K562 (cell line): ENCODE measurements around the gene CFAP58. TPM values are rescaled to one million over a fixed set of nuclear protein-coding genes. Genes with fewer than 3 reads are reported as not detected.

Experiments
- C11orf30 ChIP-seq: fragments of 450-650 bp; IDR thresholded peaks from 2 replicates; pipeline ENCODE4 v1.6.1; 2016; ENCODE audit warnings: low read depth, mild to moderate bottlenecking
- CREB1 ChIP-seq, 2 experiments: sonication (generic) in 1 of 2; formaldehyde crosslinking in 1 of 2; IDR thresholded peaks; 2 replicates each; pipeline versions ENCODE4 v1.6.1 to v1.8.0; 2012 to 2022; ENCODE audit warnings: inconsistent platforms in 1 of 2, mild to moderate bottlenecking in 1 of 2, missing genetic modification reagents in 1 of 2, moderate library complexity in 1 of 2
- CTBP1 ChIP-seq: fragments of 450-650 bp; IDR thresholded peaks from 2 replicates; pipeline ENCODE4 v1.6.1; 2016; ENCODE audit warnings: borderline replicate concordance
- CXXC5 ChIP-seq: fragments of 250-450 bp; sonication (Bioruptor Pico); IDR thresholded peaks from 2 replicates; pipeline ENCODE4 v1.8.0; 2022; ENCODE audit warnings: inconsistent platforms, mild to moderate bottlenecking, moderate library complexity
- ESRRA ChIP-seq: fragments of 450-650 bp; IDR thresholded peaks from 2 replicates; pipeline ENCODE4 v1.6.1; 2014; ENCODE audit warnings: low read depth, mild to moderate bottlenecking, moderate library complexity, borderline replicate concordance
- FOS ChIP-seq: IDR thresholded peaks from 3 replicates; pipeline ENCODE4 v1.6.1; 2011; ENCODE audit not compliant: insufficient read length; ENCODE audit errors: extremely low read depth
- FOXK2 ChIP-seq, 2 experiments: fragments of 450-650 bp; IDR thresholded peaks in 1 of 2; conservative IDR thresholded peaks in 1 of 2; 2 replicates each; pipeline ENCODE4 v1.6.1; 2016; ENCODE audit warnings: low read depth in 2 of 2, mild to moderate bottlenecking in 1 of 2
- GTF2A2 ChIP-seq: IDR thresholded peaks from 2 replicates; pipeline ENCODE4 v1.6.1; 2016; ENCODE audit warnings: mild to moderate bottlenecking, missing genetic modification characterization, missing compliant biosample characterization
- HCFC1 ChIP-seq: IDR thresholded peaks from 2 replicates; pipeline ENCODE4 v1.6.1; 2012; ENCODE audit warnings: low read depth, low read length, improper control_type of control experiment
- HDAC3 ChIP-seq: fragments of 450-650 bp; IDR thresholded peaks from 2 replicates; pipeline ENCODE4 v1.6.1; 2018; ENCODE audit warnings: borderline replicate concordance, mild to moderate bottlenecking, moderate library complexity; ENCODE audit not compliant: partially characterized antibody
- ILK ChIP-seq: fragments of 450-650 bp; IDR thresholded peaks from 2 replicates; pipeline ENCODE4 v1.6.1; 2016; ENCODE audit warnings: missing genetic modification characterization, low read depth, mild to moderate bottlenecking, missing compliant biosample characterization, moderate library complexity, borderline replicate concordance
- IRF2 ChIP-seq: sonication (generic); formaldehyde crosslinking; IDR thresholded peaks from 2 replicates; pipeline ENCODE4 v1.8.1; 2022; ENCODE audit warnings: mild to moderate bottlenecking, missing genetic modification reagents
- KAT7 ChIP-seq: sonication (generic); formaldehyde crosslinking; IDR thresholded peaks from 2 replicates; pipeline ENCODE4 v1.8.0; 2022; ENCODE audit warnings: missing genetic modification reagents, mild to moderate bottlenecking, borderline replicate concordance
- MCM5 ChIP-seq: fragments of 450-650 bp; IDR thresholded peaks from 2 replicates; pipeline ENCODE4 v1.6.1; 2016; ENCODE audit warnings: low read depth
- MTA1 ChIP-seq: fragments of 450-650 bp; IDR thresholded peaks from 2 replicates; pipeline ENCODE4 v1.6.1; 2017; ENCODE audit warnings: borderline replicate concordance
- MTA3 ChIP-seq: fragments of 450-650 bp; formaldehyde crosslinking; IDR thresholded peaks from 2 replicates; pipeline ENCODE4 v1.6.1; 2017; ENCODE audit warnings: mild to moderate bottlenecking, borderline replicate concordance
- PHF20 ChIP-seq: fragments of 450-650 bp; IDR thresholded peaks from 2 replicates; pipeline ENCODE4 v1.6.1; 2018; ENCODE audit not compliant: partially characterized antibody
- PYGO2 ChIP-seq: fragments of 450-650 bp; IDR thresholded peaks from 2 replicates; pipeline ENCODE4 v1.6.1; 2016; ENCODE audit warnings: mild to moderate bottlenecking, missing genetic modification characterization, moderate library complexity, missing compliant biosample characterization
- SMARCE1 ChIP-seq: fragments of 450-650 bp; IDR thresholded peaks from 2 replicates; pipeline ENCODE4 v1.7.1; 2016; ENCODE audit warnings: mild to moderate bottlenecking
- SP1 ChIP-seq: sonication (generic); formaldehyde crosslinking; IDR thresholded peaks from 2 replicates; pipeline ENCODE4 v1.8.1; 2022; ENCODE audit warnings: mild to moderate bottlenecking, missing genetic modification reagents
- TCF3 ChIP-seq: sonication (generic); formaldehyde crosslinking; IDR thresholded peaks from 2 replicates; pipeline ENCODE4 v1.4.0; 2020; ENCODE audit warnings: mild to moderate bottlenecking, missing genetic modification reagents
- TRIM28 ChIP-seq: fragments of 450-650 bp; IDR thresholded peaks from 2 replicates; pipeline ENCODE4 v1.6.1; 2017
- ZBTB17 ChIP-seq: fragments of 450-650 bp; formaldehyde crosslinking; IDR thresholded peaks from 2 replicates; pipeline ENCODE4 v1.4.0; 2020; ENCODE audit warnings: mild to moderate bottlenecking
- ZNF707 ChIP-seq: fragments of 250-450 bp; sonication (Bioruptor Pico); conservative IDR thresholded peaks from 2 replicates; pipeline ENCODE4 v1.8.0; 2022; ENCODE audit warnings: inconsistent platforms, mild to moderate bottlenecking, moderate library complexity
- ZNF780A ChIP-seq: fragments of 250-450 bp; sonication (Bioruptor Pico); IDR thresholded peaks from 2 replicates; pipeline ENCODE4 v1.5.0; 2021; ENCODE audit warnings: mild to moderate bottlenecking
- polyA plus RNA-seq, 8 experiments: library from polyadenylated mRNA; depleted of rRNA in 4 of 8; stranded (reverse) in 5 of 8; unstranded in 3 of 8; fragments of >200 nt; fragmentation: Nextera tagmentation in 2 of 8; fragmentation: Illumina TruSeq in 1 of 8; extraction: Ambion mirVana in 2 of 8; extraction: Trizol in 1 of 8; gene quantifications; 2 replicates each; pipeline versions ENCODE4 v1.2.1 to v1.2.3, GENCODE V29; 2011 to 2014; ENCODE audit warnings: inconsistent platforms in 1 of 8, missing spikeins in 1 of 8
- total RNA-seq, 7 experiments: library from RNA; depleted of rRNA in 6 of 7; stranded (reverse); fragments of >200 nt in 6 of 7; fragmentation: Illumina TruSeq in 2 of 7; extraction: Trizol in 2 of 7; gene quantifications; 2 replicates each; pipeline versions ENCODE4 v1.2.1 to v1.2.3, GENCODE V29; 2011 to 2021; ENCODE audit warnings: low replicate concordance in 1 of 7
- TF ChIP-seq, protein P1 (sequence below), 2 experiments: fragments of 450-650 bp; IDR thresholded peaks; 2 replicates each; pipeline ENCODE4 v1.6.1; 2016
- TF ChIP-seq, protein P2 (sequence below): IDR thresholded peaks from 2 replicates; pipeline ENCODE4 v1.6.1; 2012; ENCODE audit warnings: low read depth, low read length, improper control_type of control experiment, borderline replicate concordance
- TF ChIP-seq, protein P3 (sequence below): fragments of 250-450 bp; sonication (Bioruptor Pico); IDR thresholded peaks from 2 replicates; pipeline ENCODE4 v1.8.0; 2022; ENCODE audit warnings: inconsistent platforms, mild to moderate bottlenecking, moderate library complexity, borderline replicate concordance

CFAP58 gene
- total and polyA plus RNA-seq, 9 of the 15 experiments (the other 6 are each of a cell fraction or from before 2014, with no cell fraction given), result 0.08 to 2.0 (median 0.71) TPM

DNA sequence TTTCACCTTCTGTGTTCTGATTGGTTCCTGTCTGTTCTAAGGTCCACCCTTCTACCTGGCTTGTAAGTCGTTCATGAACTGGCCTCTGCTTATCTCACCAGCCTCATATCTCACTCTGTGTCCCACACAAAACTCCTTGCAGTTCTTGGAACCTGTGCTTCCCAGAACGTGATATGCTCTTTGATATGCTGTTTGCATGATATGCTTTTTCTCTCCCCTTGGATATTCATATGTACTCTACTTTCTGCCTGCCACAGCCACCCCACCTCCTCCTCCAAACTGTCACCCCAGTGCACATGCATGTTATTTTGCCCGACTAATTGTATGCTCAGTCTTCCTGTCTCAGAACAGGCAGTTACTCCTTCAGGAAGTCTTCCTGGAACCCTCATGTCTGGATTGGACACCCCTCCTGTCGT lies 13.5 kb upstream of the CFAP58 start (continued):
- TF ChIP-seq, protein P1, sequence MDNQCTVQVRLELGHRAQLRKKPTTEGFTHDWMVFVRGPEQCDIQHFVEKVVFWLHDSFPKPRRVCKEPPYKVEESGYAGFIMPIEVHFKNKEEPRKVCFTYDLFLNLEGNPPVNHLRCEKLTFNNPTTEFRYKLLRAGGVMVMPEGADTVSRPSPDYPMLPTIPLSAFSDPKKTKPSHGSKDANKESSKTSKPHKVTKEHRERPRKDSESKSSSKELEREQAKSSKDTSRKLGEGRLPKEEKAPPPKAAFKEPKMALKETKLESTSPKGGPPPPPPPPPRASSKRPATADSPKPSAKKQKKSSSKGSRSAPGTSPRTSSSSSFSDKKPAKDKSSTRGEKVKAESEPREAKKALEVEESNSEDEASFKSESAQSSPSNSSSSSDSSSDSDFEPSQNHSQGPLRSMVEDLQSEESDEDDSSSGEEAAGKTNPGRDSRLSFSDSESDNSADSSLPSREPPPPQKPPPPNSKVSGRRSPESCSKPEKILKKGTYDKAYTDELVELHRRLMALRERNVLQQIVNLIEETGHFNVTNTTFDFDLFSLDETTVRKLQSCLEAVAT (IDR thresholded peaks at IDR 0.05), result peak in 1 of 2 experiments; percentile 18; a peak in 1 of 4 replicates
- TF ChIP-seq KAT7 (no peak), ILK (tag) (no peak), MTA1 (no peak), CXXC5 (CRISPR knock-in tag) (peak; percentile 54; the same call in 1 of the 2 replicates), HCFC1 (no peak), FOS (no peak), FOXK2 (conservative IDR thresholded peaks at IDR 0.05 in 1 of 2, IDR thresholded peaks at IDR 0.05 in 1 of 2; ENCODE audit: low read depth in 2 of 2) (0 out of 4 replicates have a peak, but pooled peaks of 1 of the 2 experiments have one; percentile 14), ZNF780A (CRISPR knock-in tag) (no peak), ESRRA (no peak), MTA3 (no peak), ZNF707 (CRISPR knock-in tag) (no peak), MCM5 (no peak), GTF2A2 (no peak), HDAC3 (peak; percentile 41), TRIM28 (no peak), CTBP1 (peak; percentile 58; the same call in 1 of the 2 replicates), CREB1 (IDR thresholded peaks at IDR 0.05) (0 out of 2 replicates have a peak, but pooled peaks have one; percentile 28), CREB1 (CRISPR knock-in tag; IDR thresholded peaks at IDR 0.05) (no peak), ZBTB17 (CRISPR knock-in tag) (no peak), C11orf30 (peak; percentile 44; the same call in 1 of the 2 replicates), IRF2 (CRISPR knock-in tag) (no peak), PHF20 (peak; percentile 77), PYGO2 (tag) (no peak), SMARCE1 (peak; percentile 80), SP1 (CRISPR knock-in tag) (no peak), TCF3 (CRISPR knock-in tag) (peak; percentile 82)
- TF ChIP-seq, protein P2, sequence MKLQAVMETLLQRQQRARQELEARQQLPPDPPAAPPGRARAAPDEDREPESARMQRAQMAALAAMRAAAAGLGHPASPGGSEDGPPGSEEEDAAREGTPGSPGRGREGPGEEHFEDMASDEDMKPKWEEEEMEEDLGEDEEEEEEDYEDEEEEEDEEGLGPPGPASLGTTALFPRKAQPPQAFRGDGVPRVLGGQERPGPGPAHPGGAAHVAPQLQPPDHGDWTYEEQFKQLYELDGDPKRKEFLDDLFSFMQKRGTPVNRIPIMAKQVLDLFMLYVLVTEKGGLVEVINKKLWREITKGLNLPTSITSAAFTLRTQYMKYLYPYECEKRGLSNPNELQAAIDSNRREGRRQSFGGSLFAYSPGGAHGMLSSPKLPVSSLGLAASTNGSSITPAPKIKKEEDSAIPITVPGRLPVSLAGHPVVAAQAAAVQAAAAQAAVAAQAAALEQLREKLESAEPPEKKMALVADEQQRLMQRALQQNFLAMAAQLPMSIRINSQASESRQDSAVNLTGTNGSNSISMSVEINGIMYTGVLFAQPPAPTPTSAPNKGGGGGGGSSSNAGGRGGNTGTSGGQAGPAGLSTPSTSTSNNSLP, result peak; percentile 60; the same call in 1 of the 2 replicates
- TF ChIP-seq, protein P3, sequence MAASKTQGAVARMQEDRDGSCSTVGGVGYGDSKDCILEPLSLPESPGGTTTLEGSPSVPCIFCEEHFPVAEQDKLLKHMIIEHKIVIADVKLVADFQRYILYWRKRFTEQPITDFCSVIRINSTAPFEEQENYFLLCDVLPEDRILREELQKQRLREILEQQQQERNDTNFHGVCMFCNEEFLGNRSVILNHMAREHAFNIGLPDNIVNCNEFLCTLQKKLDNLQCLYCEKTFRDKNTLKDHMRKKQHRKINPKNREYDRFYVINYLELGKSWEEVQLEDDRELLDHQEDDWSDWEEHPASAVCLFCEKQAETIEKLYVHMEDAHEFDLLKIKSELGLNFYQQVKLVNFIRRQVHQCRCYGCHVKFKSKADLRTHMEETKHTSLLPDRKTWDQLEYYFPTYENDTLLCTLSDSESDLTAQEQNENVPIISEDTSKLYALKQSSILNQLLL (CRISPR knock-in tag), result no peak
